ENCODE results near the gene AGMAT.
A peak's percentile ranks its signal among the peaks of the same experiment; 100 is the strongest.

AGMAT gene

DNA sequence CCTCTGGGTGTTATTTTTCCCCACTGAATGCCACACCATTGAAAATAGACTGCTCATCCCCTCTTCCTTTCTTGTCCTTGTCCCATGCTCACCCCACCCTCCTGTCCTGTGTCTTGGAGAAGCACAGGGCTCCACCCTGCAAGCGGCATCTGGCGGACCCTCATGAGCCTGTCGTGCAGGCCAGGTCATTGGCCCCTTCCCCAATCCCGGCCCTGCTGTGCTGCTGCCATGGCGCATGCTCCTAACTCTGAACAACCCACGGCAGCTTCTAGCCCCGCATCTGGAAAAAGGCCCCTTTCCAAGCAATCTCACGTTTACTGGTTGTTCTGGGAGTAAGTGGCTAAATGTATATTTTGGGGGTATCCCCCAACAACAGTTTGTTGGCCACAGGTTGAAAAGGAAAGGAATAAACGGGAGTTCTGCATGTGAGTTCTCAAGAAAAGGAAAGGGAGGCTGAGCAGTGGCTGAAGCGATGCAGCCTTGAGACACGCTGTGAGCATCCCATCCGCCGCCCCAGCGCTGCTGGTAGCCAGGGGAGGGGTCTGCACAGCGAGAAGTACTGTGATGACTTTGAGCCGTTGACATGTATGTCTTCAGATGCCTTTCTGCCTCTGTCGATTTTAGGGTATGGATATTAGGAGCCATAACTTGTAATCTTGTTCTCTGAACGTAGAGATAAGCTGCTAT is 16.3 kb downstream of the AGMAT start:
- DNase-seq (ENCODE audit: low read depth, low spot score): no peak

DNA sequence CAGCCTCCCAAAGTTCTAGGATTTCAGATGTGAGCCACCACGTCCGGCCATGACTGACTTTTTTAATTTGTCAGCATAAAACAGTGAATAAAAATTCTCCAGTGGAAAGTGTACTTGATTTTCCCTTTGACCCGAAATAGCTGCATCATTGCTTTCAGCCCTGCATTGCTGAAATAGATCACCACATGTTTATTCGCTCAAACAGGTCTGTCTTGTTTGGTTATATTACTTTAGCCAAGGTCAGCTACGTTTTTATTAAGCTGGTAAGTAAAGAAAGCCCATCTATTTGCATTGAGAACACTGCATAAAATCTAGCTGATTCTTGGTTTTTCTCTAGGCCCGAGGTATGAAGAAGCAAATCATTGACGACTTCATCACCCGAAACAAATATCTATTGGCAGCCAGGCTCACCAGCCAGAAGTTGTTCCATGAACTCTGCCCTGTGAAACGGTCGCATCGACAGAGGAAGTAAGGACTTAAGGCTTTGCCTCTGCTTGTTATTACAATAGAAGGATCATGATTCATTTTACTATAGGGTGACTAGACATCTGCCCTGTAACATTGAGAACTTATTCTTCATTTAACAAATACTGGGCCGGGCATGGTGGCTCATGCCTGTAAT is 25.6 kb downstream of the AGMAT start:
- no peak for DNase-seq (ENCODE audit: low read depth, low spot score)

DNA sequence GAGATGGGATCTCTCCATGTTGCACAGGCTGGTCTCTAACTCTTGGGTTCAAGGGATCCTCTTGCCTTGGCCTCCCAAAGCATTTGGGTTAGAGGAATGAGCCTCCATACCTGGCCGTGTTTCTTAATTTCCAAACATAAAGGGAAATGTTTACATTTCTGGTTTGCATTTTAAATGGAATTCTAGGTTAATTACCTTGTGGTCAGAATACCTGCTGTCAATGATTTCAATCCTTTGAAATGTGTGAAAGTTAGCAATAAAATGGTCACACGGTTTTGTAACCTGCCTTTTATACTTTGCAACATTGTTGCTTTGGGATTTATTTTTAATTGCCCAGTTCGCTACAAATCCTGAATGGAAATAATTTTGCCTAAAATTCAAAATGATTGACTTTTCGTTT is 26.3 kb downstream of the AGMAT start:
- no peak for DNase-seq (ENCODE audit: low read depth, low spot score)

DNA sequence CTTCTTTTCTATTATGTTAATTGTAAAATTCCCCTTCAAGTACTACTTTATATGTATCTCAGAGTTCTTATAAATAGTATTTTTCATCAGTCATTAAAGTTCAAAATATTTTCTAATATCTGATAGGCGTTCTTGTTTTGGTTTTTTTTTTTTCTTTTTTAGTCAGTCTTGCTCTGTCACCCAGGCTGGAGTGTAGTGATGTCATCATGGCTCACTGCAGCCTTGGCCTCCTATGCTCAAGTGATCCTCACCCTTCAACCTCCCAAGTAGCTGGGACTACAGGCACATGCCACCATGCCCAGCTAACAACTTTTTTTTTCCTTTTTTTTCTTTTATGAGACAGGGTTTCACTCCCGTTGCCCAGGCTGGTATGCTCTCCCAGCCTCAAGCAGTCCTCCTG is 27.3 kb downstream of the AGMAT start:
- DNase-seq (ENCODE audit: low read depth, low spot score): no peak

DNA sequence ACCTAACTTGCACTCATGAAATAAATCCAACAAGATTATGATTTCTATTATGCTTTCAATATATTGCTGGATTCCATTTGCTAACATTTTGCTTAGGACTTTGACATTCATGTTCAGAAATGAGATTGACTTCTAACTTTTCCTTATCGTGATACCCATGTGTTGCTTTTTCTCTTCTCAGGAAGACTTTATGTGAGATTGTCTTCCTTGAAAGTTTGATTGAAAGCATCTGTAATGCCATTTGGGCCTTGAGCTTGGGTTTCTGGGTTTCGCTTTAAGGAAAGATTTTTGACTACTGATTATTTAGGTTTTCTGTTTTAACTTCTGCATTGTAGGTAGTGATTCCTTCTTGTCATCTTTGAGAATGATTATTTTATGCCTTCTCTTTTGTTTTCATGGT is 27.8 kb downstream of the AGMAT start:
- DNase-seq (ENCODE audit: low read depth, low spot score): no peak

DNA sequence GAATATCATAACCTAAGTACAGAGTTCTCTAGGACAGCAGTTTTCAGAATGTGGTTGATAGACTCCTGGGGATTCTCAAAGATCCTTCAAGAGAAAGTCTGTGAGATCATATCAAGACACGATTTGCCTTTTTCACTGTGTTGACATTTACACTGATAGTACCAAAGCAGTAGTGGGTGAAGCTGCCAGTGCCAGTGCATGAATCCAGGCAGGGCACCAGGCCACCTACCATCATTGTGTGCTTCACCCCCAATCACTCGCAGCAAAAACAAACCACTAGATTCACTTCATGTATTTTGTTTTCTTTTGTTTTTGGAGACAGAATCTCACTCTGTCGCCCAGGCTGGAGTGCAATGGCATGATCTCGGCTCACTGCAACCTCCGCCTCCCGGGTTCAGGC is 34.3 kb downstream of the AGMAT start:
- DNase-seq (ENCODE audit: low read depth, low spot score): no peak

DNA sequence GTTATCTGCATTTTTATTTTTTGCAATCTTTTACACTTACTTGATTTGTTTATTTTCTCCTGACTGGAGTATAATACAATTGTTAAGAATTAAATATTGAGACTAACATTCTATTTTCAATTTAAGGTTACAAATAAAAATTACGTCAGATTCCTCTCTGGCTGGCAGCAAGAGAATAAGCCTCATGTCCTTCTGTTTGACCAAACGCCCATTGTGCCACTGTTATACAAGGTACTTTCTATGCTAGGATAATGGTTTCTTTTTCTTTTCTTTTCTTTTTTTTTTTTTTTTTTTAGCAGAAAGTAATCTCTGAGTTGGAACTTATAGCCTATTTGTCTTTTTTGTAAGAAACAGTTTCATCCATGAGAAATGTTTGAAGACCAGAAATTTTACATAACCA is 38.2 kb downstream of the AGMAT start:
- no peak for DNase-seq (ENCODE audit: low read depth, low spot score)

DNA sequence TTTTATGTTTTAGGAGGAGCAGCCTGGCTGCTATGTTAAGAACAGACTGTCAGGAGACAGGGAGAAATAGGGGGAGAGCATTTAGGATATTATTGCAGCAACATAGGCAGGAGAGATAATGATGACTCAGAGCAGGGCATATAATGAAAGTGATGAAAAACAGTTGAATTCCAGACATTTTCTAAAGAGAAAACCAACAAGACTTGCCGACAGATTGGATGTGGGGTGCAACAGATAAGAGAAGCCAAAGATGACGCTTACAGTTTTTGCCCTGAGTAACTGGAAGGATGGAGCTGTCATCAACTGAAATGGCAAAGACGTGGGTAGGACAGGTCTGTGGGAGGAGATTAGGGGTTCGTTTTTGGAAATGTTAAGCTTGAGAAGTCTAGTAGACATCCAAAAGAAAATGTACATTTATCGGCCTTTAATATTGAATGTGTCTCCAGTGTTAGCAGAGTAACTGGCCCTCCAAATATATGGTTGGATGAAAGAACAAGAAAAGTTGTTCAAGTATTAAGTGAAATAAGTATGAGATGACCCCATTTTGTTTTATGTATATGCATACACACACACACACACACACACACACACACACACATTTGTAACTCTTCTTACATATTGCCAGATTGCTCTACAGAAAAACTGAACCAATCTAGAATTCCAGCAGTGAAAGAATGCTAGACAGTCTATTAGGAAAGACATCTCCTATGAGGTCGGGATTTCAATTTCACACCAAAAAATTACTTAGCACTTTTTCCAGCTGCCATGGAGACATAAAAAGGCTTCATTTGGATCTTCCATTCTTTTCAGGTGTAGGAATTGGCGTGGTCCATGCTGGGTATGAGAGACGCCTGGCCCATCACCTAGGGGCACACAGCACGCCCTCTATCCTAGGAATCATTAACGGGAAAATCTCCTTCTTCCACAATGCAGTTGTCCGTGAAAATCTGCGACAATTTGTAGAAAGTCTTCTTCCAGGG is 41.0 kb downstream of the AGMAT start:
- no peak for DNase-seq (ENCODE audit: low read depth, low spot score)

DNA sequence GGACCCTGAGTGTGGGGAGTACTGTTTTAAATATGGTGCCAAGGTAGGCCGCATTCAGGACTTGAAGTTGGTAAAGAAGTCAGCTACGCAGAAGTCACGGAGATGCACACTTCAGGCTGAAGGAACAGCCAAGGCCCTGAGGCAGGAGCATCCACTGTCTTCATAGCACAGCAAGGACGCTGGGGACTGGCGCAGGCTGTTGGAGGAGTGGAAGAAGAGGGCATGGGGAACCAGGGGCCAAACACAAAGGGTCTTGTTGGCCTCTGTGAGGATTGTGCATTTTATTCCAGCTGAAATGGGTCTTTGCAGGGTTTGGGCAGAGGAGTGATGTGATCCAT is 41.6 kb downstream of the AGMAT start:
- DNase-seq (ENCODE audit: low read depth, low spot score): no peak

DNA sequence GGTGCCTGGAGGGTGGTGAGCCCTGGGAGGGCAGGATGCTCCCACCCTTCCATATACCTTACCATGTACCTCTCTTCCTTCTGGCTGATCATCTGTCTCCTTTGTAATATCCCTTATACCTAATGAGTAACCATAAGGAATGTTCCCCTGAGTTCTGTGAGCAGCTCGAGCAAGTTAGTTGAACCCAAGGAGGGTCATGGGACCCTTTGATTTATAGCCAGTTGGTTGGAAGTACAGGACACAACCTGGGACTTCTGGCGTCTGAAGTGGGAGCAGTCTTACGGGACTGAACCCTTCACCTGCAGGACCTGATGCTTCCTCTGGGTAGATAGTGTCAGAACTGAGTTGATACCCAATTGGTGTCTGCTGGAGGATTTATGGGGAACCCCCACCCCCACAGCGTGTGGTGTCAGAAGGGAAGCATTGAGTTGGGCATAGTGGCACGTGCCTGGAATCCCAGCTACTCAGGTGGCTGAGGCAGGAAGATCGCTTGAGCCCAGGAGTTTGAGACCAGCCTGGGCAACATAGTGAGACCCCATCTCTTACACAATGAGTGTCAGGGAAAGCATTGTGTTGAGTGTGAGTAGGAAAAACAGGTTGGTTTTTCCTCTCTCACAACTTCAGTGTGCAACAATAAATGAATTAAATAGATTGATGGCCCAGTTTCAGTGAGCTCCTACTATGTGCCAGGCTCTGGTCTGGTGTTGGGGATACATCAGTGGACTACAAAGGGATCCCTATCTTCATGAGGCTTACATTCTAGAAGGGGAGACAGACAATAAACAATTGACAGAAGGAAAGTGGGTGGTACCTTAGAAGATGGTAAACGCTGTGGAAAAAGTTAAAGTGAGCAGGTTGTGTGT is 42.2 kb downstream of the AGMAT start:
- DNase-seq (ENCODE audit: low read depth, low spot score): no peak

DNA sequence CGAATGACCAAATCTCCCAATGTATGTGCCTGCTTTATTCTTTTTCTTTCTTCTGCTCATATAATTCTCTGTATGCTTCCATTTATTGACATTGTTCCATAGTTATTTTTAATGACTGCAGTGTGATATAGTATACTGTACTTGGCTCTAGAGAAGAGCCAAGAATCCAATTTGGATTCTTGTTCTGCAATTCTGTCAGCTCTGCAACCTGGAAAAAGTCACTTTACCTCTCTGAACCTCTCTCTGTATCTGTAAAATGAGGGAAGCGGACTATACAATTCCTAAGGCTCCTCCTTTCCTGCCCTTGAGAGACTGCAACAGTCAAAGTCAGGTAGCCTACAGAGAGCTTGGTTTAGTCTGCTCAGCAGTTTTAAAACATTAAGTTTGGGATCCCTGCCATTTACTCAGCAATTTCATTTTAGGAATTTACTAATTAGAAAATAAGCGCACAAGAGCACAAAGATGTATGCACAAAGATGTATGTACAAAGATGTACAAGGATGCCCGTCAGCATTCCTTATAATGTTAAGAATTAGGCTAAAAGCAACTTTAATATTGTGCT is 43.5 kb downstream of the AGMAT start:
- DNase-seq (ENCODE audit: low read depth, low spot score): no peak

DNA sequence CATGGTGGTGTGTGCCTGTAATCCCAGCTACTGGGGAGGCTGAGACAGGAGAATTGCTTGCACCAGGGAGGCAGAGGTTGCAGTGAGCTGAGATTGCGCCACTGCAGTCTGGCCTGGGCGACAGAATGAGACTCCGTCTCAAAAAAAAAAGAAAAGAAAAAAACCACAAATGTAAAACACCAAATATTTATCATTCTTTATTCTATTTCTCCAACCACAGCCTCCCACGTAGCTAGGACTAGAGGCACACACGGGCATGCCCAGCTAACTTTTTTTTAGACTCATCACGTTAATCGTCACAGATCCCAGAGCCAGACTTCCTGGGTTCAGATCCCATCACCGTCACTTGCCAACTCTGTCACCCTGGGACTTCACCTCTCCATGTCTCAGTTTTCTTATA is 44.7 kb downstream of the AGMAT start:
- no peak for DNase-seq (ENCODE audit: low read depth, low spot score)

DNA sequence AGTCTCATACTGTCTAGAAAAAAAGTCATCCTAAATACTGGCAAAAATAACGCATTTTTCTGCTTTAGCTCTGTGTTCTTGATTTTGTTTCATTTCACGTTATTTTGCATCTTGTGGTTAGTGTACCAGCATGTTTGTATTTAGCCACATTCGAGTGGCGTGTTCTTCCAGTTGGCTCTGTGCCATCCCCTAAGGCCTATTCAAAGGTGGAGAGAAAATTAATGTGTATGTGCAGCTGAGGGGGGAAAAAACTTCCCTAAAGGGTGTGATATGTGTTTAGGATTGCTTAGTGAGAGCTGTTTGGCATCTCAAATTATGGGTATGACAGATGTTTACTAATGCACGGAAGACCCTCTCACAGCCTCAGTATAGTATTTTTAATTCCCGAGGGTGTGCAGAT is 46.1 kb downstream of the AGMAT start:
- no peak for DNase-seq (ENCODE audit: low read depth, low spot score)

DNA sequence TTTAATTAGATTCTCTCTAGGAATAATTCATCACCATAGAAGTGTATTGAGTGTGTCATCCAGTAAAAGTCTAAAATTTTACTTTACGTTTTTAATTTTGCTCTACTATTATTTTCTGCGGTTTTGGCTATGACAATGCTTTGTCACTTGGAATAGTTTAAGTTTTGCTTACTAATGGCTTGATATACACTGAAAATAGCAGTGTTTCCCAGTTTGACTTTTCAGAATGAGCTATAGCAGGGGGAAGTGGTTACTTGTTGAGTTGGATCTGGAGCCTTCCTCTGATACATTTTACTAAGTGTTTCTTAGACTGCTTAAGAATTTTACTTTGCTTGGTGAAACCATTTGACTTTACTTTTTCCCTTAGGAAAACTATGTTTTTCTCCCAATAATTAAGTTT is 53.2 kb downstream of the AGMAT start:
- no peak for DNase-seq (ENCODE audit: low read depth, low spot score)

DNA sequence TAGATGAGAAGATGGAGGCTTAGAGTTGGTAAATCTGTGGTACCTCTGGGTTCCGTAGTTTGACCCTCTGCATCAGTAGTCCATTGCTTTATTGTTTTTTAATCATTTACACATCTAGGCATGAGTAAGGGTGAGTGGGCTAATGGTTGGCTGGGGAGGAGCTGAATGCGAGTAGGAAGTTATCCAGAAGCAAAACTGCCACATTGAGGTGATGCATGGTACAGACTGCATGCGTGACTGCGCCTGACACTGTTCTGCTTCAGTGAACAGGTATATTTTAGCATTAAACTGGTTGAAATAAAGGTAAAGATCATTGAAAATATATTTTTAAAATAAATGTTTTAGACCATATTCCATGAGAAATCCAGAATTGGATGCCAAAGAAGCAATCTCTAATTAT is 53.8 kb downstream of the AGMAT start:
- DNase-seq (ENCODE audit: low read depth, low spot score): no peak

DNA sequence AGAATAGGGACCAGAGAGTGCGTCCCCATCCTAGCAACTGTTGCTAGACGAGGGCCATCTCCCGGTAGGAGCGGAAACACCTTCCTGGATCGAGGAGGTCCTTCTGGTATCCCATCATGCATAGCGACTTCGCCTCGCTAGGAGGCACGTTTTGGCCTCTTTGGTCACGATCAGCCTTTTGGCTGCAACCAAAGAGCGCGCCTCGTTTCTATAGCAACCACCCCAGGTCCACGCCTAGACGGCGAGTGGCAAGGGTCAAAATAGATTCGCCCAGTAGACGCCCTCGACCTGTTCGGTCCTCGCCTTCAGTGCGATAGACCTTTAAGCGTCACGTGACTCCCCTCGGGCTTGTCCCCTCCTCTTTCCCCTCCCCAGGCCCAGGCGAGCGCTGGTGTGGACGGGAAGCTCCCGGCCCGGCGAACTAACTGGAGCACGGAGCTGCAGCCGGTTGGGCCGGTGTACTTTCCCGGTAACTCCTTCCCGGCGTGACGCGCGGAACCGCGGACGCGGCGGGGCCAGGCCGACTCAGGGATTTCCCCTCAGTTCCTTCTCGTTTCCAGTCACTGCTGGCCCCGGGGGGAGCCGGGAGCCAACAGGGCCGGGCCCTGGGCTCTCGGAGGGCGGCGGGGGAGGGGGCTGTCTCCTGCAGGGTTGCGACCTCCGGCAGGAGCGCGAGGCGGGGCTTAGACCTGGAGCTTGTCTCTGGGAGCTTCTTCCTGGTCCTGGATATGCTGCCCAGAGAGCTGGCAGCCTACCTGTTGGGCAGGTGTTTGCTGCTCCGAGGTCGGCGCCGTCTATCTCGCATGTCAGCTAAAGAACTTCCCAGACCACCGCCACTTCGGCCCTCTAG is 58.1 kb downstream of the AGMAT start, which contains the start of gene DNAJC16:
DNAJC16 (plus strand) TSS at position 359 of the 850 bp plus-strand sequence. CDS start 2,258 bp downstream, outside the sequence.
- peak; percentile 91 for DNase-seq (ENCODE audit: low read depth, low spot score)

DNA sequence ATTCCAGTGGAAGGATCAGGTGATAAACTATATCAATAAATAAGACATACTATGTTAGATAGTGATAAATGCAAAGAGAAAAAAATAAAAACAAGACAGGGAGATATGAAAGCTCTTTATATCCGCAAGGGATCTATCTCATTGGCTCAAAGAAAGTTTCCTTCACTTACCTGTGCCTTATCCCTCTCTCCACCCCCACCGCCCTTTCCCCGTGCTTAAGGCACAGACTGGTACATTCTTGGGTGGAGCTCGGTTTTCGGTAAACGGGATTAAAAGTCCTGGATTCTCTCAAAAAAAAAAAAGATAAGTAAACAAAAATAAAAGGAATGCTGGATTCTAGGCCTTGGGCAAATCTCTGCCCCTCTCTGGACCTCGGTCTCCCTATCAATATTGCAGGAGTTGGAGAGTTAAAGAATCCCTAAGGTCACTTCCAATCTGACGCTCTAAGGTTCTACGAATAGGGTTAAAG is 58.8 kb downstream of the AGMAT start:
- no peak for DNase-seq (ENCODE audit: low read depth, low spot score)

DNA sequence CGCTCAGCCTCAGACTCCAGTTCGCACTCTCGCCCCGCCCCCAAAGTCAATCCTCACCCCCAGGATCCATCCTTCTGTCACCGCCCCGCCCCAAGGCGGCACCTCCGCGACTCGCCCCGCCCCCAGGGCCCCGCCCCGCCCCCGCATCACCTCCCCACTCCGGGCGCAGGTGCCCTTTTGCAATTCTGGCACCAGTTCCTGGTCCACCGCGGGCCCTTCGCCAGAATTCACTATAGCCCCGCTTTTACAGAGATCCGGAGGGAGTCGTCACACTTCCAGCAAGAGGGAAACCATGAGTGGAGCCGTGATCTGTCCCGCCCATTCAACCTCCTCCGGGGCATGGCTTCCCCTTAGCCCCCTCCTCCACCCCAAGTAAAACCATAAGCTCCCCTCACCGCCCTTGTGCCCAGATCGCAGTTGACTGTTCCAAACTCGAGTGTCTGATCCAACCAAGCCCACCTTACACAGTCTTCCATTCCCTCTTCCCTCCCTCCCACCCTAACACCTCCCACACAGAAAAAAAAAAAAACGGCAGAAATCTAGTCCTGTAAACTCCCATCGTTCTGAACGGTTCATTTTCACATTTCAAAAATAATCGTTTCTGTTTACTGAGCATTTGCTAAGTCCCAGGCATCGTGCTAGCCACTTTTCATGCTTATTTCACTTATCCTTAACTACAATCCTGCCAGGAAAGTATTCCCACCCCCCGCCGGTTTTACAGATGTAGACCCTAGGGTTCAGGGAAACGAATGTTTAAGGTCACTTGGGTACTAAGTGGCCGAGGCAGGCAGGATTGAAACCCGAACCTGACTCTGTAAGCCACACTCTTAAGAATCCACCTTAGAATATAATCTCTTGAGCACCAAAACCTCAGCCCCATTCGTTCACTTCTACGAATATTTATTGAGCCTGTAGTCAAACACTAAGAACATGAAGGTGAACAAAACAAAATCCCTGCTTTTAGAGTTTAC is 59.5 kb downstream of the AGMAT start:
- no peak for DNase-seq (ENCODE audit: low read depth, low spot score)
